IPS-18c (cell line): ENCODE measurements around the gene DMAC2L.

Experiments
- H3K4me3 ChIP-seq: 2 replicates; pipeline ENCODE4 v1.7.0; 2013; ENCODE audit warnings: low read depth, mild to moderate bottlenecking, low read length, moderate library complexity; ENCODE audit not compliant: insufficient read depth
- H3K9me3 ChIP-seq: one replicate; pipeline ENCODE4 v1.6.1; 2013; ENCODE audit warnings: mild to moderate bottlenecking, low read length, moderate library complexity; ENCODE audit not compliant: control insufficient read depth, insufficient read depth

The DMAC2L gene

DNA sequence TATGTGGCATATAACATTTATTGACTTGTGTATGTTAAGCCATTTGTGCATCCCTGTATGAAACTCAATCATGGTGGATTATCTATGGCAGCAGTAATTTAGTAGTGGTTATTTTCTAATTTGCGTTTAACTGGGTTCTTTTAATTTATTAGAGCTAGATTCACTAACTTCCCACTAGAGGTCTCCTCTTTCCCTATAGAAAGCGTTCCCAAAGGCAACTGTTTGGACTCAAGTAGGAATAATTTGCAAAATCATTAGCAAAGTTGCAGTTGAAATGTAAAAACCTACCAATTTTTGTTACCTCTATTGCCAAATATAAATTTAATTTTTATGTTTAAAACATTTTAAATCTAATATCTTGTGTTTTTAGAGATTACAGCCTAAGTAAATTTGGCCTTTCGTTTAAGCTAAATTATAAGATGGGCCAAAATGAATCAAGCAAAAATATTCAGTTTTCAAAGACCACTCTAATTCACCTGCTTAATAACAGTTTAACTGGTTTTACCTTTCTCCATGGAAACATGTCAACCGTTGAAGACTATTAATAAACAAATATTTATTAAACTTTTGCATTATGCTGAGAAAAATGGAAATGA lies 6.0 kb downstream of the DMAC2L start:
- H3K4me3 ChIP-seq = no peak overlapping the region

DNA sequence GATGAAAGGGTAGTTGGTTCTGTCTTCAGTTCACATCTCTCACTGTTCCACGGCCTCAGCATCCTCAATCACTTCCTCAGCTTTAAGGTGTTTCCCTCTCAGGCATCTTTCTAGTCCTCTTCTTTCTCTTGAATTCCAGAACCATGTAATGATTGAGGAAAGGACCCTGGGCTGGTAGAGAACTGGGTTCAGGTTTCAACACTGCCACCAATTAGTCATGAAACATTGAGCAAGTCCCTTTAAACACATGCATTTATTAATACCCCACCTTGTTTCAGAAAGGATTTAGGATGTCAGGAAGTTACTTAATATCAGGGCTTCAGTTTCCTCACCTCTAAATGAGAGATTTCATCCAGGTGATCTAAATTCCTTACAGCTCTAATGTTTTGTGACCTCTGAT lies 7.2 kb downstream of the DMAC2L start:
- Histone ChIP-seq H3K4me3 (no peak overlapping the region), H3K9me3 (no peaks in the 10 kb centered on the region)

More for the DNA sequence above, 6.0 kb downstream of the DMAC2L start:
- no peaks in the 10 kb centered on the region for H3K9me3 ChIP-seq

DNA sequence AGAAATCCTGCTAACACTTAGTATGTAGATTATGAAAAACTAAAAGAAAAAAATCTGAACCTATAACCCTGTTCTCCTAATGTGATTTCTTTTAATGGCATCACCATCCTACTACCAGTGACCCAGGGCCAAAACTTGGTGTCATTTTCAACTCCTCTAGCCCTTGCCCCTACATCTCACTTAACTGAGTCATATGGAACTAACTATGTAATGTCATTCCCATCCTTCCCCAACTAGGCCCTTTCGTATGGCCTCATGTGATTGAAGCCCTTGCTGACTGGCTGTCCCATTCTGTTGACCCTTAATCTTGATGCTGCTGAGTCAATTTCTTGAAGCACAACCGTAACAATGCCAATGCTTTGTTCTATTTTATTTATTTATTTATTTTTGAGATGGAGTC lies 7.6 kb downstream of the DMAC2L start:
- H3K4me3 ChIP-seq = no peak overlapping the region
- no peaks in the 10 kb centered on the region for H3K9me3 ChIP-seq

DNA sequence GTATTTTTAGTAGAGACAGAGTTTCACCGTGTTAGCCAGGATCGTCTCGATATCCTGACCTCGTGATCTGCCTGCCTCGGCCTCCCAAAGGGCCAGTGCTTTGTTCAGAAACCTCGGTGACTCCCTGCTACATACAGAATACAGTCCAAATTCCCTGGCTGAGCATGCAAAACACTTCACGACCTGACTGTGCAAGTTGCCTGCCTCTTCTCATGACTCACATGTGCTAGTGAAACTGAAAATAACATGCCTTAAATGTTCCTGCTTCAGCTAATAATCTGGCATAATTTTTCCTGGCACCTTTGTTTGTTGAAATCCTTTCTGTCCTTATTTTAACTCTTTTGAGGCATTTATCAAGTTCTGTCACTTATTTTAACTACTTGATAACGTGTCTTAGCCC lies 8.2 kb downstream of the DMAC2L start:
- Histone ChIP-seq H3K4me3 (no peak overlapping the region), H3K9me3 (no peaks in the 10 kb centered on the region)

DNA sequence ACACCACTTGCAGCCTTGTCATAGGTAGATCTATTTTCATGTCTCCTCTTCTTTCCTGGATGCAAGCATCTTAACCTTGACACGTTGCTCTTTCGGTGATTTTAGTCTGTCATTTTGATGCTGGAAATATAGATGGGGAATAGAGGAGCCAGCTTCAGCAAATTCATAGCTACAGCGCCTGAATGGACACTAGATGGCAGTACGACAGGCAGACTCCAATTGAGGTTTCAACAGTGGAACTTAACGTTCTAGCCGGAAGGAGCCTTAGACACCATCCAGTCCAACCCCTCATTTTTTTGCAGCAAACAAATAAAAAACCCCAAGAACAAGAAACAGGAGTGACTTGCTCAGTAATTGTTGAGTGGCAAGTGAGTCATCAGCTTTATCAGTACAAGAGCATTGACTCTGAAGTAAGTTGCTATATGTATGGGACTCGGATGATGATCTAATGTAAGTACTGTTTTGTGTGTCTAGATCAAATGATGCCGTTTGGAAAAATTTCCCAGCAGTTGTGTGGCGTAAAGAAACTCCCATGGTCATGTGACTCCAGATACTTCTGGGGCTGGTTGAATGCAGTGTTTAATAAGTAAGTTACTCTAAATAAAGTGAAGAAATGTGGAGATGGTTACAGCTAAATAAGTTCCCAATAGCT lies 9.0 kb downstream of the DMAC2L start:
- no peaks in the 10 kb centered on the region for H3K9me3 ChIP-seq
- H3K4me3 ChIP-seq = no peak overlapping the region

DNA sequence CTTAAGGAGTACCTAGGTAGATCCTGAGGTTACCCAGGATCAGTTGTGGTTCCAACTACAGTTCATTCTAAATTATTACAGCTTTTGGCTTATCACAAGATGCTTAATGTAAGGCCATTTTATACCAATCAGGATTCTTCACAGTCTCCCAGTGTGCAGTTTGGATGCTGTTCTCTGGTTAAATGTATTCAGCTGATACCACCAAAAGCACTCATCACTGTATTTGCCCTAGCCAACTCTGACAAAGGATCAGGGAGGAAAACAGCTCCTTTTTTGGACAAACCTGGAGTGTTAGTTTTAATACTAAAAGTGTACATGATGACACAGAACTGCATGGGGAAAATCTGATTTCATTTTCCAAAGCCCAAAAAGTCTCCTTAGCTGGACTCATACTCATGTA lies 19.5 kb downstream of the DMAC2L start:
- no peak overlapping the region for H3K4me3 ChIP-seq
- no peaks in the 10 kb centered on the region for H3K9me3 ChIP-seq

DNA sequence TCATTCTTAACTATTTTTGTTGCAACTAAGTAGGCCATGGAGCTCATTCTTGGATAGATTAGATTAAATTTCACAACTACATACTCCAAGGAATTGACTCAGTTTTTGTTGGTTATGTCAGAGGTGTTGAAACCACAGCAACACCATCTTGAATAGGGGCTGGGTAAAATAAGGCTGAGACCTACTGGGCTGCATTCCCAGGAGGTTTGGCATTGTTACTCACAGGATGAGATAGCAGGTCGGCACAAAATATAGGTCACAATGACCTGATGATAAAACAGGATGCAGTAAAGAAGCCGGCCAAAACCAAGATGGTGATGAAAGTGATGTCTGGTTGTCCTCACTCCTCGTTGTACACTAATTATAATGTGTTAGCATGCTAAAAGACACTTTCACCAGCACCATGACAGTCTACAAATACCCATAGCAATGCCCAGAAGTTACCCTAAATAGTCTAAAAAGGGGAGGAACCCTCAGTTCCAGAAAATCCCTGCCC lies 20.9 kb downstream of the DMAC2L start:
- H3K9me3 ChIP-seq = no peaks in the 10 kb centered on the region
- no peak overlapping the region for H3K4me3 ChIP-seq

DNA sequence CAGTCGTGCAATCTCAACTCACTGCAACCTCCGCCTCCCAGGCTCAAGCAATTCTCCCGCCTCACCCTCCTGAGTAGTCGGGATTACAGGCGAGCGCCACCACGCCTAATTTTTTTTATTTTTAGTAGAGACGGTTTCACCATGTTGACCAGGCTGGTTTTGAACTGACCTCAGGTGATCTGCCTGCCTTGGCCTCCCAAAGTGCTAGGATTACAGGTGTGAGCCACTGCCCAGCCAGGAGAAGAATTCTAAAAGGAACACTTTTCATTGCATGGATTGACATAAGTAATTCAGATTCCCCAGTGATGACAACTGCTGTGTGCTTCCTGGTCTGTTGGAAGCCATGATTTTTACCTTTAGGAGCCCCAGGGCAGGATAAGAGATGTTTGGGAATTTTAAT lies 22.1 kb downstream of the DMAC2L start:
- Histone ChIP-seq H3K9me3 (no peaks in the 10 kb centered on the region), H3K4me3 (no peak overlapping the region)

DNA sequence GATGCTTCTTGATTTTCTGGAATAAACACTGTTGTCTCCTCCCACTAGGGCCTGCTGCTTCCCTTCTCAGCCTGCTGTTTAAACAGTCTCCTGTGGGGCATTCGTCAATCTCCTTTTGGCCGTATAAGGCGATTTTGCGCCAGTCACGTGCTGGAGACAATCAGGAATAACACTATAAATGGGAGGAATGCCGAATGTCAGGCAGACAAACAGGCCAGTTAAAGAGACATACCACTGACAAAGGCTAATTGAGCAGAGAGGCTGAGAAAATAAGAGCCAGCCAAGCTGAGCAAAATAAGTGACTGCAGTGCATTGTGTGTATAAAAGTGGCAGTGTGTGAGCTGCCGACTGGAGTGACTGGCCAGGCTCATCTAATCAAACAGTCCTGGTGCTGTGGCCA lies 23.3 kb downstream of the DMAC2L start:
- no peaks in the 10 kb centered on the region for H3K9me3 ChIP-seq

DNA sequence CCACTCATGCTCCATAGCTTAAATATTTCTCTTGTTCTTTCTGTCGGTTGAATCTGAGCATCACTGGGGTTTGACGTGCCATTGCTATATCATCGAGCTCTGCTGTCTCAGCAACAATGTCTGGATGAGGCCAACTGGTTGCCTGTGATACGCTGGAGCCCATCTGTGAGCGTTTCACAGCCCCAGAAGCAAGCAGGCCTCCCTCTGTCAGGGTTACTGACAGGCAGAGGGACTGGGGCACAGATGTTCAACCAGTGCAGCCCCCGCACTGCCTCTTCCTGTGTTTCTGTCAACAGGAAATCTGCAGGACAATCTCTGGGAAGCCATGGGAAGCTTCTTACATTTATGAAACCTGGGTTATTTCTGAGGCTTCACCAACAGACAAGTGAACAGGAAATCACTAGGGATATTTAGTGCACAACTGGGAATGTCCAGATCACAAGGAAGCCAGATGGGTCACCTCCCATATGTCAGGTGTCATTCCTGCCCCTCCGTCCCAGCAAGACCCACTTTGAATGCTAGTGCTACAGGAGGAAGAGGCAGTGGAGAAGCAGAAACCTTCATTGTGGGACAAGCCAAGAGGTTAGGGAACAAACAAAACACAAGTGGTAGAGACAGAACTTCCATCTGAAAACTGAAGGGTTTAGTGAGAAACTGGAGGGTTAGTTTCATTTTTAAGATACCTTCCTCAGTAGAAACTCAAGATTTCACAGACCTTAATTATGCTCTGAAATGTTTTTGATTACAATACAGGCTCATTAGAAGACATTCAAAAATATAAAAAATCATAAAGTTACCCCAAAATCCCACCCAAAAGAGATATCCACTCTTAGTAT lies 24.1 kb downstream of the DMAC2L start:
- Histone ChIP-seq H3K4me3 (no peak overlapping the region), H3K9me3 (no peaks in the 10 kb centered on the region)

More for the DNA sequence above, 23.3 kb downstream of the DMAC2L start:
- H3K4me3 ChIP-seq = no peak overlapping the region

DNA sequence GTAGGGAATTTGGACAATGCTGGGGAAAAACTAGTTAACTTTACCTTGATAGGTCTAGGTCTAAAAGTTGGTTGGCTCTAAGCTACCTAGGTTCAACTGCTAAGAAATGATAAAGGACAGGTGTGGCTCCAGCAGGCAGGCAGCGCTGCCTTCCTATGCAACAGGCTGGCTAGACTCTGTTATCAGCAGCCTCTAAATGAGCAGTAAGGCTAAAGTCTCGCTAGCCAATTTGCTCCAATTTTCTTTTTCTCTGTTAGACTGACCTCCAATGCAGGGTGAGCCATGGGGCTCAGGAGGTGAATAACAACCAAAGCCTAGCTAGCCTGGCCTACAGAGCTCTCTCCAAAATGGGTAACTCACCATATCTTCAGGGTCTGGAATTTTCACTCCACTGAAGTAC lies 26.5 kb downstream of the DMAC2L start:
- no peaks in the 10 kb centered on the region for H3K9me3 ChIP-seq
- H3K4me3 ChIP-seq = no peak overlapping the region

DNA sequence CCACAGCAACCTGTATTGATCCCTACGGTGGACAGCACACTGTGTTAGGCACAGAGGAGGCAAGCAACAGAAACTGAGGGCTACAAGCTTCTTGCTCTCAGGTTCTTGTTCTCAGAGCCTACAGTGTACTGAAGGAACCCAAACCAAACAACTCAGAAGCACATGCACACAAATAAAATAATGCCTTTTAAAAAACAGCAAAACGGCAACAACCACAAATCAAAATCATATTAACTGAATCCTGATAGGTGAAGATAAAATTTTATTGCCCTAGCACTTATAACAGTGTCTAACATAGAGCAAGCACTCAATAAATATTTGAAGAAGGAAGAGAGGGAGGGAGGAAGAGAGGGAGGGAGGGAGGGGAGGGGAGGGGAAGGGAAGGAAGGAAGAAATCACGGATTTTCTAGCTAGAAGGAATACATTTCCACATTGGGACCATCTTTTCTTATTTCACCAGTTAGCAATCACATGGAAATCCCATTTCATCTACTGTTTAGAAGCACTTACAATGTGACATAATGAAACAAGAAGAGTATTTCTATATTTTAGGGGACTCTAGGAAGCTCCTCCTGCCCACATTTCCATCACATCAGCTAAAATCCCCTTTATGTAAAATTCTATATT lies 27.2 kb downstream of the DMAC2L start:
- H3K4me3 ChIP-seq = no peak overlapping the region
- no peaks in the 10 kb centered on the region for H3K9me3 ChIP-seq

DNA sequence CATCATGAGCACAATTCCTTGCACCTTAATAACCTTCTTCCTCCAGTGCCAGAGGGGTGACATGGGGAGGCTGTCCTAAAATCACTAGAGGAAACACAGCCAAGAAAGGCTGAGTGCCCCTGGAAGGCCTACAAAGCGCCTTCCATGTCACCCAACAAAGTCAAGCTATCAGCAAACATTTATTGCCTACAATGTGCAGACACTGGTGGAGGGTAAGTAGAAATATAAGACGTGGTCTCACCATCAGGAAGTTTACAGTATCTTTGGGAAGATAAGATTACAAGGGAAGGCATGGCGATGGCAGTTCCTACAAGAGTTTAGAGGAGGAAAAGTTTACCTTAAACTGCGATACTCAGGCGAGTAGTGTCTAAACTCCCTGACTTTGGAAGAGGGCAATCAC lies 27.9 kb downstream of the DMAC2L start:
- Histone ChIP-seq H3K9me3 (no peaks in the 10 kb centered on the region), H3K4me3 (no peak overlapping the region)

DNA sequence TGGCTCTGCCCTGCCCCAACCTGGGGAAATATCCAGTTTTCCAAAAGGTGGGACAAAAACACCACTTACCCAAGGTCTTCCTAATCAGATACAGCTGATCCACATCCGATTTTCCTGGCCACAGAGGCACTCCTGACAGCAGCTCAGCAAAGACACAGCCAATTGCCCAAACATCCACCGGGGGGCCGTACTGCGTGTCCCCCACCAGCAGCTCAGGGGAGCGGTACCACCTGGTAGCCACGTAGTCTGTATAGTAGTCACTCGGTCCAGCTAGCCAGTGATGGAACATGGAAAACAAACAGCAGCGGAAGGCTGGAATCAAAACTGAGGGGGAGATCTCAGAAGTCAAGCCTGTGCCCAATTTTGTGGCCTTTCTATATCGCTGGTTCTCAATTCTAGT lies 28.8 kb downstream of the DMAC2L start:
- Histone ChIP-seq H3K9me3 (no peaks in the 10 kb centered on the region), H3K4me3 (no peak overlapping the region)

DNA sequence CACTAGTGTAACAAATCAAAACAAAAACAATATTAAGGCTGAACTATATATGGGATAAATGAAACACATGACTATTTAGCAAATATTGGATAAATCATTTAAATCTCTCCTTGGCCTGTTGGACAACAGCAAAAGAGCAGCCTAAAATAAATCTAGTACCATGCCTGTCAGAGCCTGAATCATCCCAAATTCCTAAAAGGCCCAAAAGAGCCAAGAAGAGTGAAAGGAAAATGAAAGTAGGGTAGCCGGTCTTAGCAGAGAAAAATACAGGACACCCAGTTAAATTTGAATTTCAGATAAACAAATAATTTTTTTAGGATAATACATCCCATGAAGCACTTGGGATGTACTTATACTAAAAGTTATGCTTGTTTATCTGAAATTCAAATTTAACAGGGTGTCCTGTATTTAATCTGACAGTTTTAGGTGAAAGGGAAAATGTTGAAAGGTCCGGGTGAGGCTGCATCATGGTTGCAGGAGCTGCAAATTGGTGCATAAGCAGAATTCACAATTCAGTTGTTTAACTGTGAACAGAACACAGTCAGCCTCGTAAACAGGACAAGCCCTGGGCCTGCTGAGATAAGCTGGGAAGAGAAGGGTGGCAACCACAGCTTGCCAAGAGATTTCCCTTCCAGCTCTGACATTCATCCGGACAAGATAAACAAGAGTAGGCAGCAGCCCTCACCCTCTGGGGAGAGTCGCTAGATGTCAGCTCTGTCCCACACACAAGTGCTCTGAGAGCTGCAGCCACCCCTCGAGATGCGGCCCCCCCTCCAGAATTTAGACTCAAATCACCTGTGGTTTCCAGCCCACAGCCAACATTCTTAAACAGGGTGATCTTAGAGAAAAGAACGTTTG lies 30.3 kb downstream of the DMAC2L start:
- Histone ChIP-seq H3K9me3 (no peaks in the 10 kb centered on the region), H3K4me3 (no peak overlapping the region)

DNA sequence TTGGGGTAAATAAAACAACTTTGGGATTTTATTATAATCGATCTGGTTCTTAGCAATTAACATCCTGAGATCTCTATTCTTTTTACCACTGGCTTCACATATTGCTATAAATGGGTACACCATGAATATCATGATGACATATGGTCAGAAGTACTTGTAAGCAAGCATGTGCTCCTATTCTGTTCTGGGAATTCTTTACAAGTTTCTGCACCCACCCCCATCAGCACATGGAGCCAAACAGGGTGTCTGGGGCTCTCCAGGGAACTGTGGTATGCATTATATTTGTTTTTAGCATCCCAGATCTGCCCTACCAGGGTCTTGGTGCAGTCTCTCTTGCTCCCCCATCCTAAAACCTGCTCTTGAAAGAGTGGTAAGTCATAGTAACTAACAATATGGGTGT lies 31.3 kb downstream of the DMAC2L start:
- Histone ChIP-seq H3K4me3 (no peak overlapping the region), H3K9me3 (no peaks in the 10 kb centered on the region)
